G401 (cell line): Measurements from ENCODE around the gene KIAA0825. TPM values are rescaled to one million over a fixed set of nuclear protein-coding genes. Genes with fewer than 3 reads are reported as not detected.
"Not testable (repeated sequence)": the region's sequence is repeated elsewhere in the genome, so short reads cannot be mapped to it uniquely, and the experiment has no call there.

Source experiments
- DNase-seq: peaks from one replicate; pipeline ENCODE4 v3.0.0-alpha.2; 2015; ENCODE audit warnings: low spot score
- in situ Hi-C: cut with HindIII; loops from 2 replicates; pipeline ENCODE4 v1.10.0; 2016; ENCODE audit warnings: low sequenced_read_pairs, mixed read lengths
- total RNA-seq: library from RNA; depleted of rRNA; stranded (reverse); fragments of >200 nt; shearing (Covaris generic); gene quantifications from 2 replicates; pipeline ENCODE4 v1.2.3, GENCODE V29; 2014

The KIAA0825 gene
- total RNA-seq, 1 experiment from 2014 or later: 3.3 TPM

DNA sequence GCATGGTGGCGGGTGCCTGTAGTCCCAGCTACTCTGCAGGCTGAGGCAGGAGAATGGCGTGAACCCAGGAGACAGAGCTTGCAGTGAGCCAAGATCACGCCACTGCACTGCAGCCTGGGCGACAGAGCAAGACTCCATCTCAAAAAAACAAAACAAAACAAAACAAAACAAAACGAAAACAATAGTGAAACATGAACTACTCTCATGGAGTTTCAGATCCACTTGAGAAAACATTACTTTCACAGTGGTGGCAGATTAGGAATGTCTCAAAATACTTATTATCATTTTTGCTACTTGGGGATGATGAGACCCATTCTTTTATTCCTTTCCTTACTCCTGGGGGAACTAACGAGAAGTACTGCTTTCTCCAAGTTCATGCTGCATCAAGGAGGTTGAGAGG is 448.2 kb downstream of the KIAA0825 start:
- DNase-seq, in situ Hi-C loops: not testable (repeated sequence)

DNA sequence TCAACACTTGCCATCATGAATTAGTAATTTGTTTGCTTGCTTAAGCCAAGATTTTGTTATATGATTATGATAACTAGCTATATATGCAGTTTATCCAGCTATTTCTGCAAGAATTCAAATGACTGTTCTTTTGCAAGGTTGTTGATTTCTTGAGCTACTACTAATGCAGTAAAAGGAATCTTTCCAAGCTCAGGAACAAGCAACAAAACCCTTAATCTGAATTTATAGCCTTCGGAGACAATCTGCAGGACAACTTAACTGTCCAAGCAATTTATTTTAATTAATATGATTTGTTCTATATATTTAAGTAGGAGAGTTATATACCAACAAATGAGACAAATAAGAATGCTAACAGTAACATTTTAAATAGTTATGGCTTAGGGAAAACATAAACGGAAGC is 450.3 kb downstream of the KIAA0825 start:
- in situ Hi-C loops: no loop called here
- no peak for DNase-seq

DNA sequence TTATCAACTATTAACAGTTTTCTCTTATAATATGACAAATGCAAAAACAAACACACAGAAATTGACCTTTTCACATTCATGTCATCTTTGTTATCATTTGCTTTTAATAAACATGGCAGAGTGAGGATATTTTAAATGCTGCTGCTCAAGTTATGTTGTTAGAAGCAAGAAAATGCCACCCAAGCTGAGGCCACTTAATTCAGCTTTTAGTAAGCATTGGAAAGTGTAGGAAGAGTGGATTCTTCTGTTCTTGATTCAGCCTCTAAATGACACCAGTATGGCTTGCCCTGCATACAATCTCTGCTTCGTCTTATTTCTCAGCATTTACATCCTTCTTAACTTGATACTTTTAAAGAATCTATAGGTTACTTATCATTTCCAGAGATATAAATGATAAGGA is 456.6 kb downstream of the KIAA0825 start:
- in situ Hi-C loops: no loop called here
- no peak for DNase-seq

DNA sequence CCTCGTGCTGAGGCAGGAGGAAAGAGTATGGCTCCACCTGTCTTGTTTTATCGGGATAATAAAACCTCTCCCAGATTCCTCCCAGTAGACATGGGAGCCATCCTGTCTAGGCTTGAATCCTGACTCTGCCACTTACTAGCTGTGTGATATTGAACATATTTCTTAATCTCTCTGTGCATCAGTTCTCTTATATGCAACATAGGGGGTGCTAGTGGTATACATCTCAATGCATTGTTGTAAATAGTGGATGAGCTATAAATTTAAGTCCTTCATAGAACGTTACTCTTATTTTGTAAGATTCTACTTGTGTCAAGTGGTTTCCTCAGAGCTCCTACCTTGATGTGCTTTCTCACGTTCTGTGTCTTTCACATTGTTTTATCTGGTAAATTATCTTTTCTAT is 459.3 kb downstream of the KIAA0825 start:
- no peak for DNase-seq
- in situ Hi-C loops: no loop called here

DNA sequence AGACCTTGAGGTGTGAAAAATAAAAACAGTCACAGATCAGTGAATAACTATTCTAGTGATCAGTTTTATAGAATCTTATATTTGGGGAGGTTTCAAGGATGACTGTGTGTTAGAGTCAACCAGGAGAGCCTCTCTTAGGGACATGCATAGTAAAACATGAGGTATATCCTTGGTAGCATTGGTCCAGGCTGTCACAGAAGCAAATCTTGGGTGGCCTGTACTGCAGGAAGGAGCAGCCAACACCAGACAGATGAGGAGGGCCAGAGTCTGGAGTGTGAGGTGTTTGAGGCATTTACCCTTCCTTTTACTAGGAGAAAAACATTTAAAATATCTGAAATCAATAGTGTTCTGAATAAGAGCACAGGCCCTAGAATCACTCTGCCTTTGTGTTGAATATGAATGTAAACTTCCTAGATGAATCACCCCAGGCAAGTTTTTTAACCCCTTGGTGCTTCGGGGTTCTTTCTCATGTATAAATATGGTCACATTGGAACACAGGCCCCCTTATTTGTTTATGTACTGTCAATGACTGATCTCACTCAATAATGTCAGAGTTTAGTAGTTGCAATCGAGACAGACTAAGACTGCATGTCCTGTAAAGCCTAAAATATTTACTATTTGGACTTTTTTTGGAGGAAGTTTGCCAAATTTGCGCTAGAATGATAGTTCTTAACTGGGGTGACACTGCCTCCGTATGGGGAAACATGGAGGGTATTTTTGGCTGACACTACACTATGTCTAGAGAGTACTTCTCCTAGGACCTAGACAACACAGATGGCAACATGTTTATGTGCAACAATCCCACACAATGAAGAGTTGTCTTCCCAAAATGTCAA is 460.5 kb downstream of the KIAA0825 start:
- in situ Hi-C loops: no loop called here
- no peak for DNase-seq

DNA sequence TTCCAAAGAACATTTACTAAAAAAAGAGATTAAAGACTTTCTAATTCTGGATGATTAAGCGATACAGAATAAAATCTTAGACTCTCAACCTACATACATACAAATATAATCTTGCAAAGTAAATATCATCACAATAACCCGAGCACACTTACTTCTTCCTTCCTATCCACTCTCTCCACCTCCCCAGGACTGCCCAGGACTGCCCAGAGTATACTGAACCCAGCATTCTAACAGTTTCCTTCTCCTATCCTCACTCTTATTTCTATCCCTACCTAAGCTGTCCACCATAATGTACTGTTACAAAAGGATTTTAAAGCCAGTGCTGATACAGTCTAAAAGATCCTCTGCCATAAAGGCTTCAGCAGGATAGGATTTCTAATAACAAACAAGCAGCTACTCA is 463.7 kb downstream of the KIAA0825 start:
- in situ Hi-C loops: no loop called here
- DNase-seq: no peak

DNA sequence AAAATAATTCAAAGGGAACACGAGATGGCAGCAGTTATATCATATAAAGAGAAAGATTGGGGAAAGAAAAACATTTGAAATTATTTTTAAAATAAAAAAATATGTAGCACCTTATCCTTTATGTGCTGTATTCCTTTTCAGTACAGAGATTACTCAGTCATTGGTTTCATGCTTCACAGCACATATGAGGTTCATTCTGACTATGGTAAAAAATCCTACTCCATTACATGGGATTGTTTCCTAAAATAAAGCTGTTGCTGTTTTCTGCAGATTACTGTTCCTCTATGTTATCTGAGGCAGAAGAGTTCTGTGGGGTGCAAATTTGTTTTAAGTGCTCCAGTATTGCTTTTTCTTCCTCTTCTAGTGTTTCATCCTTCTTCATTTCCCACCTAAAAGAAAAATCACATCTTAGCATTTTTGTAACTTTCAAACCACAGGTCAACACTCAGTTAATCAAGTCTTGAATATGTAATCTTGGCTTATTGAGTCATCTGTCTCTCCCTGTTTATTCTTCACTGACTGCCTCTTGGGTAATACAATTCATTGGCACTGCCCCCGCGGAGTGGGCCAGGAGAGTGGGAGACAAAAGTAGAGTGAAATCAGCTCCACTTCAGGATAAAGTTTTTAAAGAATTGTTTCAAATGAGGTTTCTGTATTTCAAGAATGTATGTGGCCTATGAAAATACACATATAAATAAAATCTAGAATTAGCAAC is 464.5 kb downstream of the KIAA0825 start:
- DNase-seq: no peak
- in situ Hi-C loops: no loop called here

DNA sequence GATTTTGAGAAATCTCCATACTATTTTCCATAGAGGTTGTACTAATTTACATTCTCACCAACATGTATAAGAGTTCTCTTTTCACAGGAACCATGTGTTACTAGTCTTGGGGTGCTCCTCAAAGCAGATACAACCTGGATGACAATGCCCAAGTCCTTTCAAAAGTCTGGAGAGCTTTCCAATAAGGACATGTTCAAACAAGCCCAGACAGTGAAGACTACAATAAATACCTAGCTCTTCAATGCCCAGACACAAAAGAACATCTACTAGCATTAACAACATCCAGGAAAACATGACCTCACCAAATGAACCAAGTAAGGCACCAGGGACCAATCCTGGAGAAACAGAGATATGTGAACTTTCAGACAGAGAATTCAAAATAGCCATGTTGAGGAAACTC is 474.8 kb downstream of the KIAA0825 start:
- in situ Hi-C loops, DNase-seq: not testable (repeated sequence)

DNA sequence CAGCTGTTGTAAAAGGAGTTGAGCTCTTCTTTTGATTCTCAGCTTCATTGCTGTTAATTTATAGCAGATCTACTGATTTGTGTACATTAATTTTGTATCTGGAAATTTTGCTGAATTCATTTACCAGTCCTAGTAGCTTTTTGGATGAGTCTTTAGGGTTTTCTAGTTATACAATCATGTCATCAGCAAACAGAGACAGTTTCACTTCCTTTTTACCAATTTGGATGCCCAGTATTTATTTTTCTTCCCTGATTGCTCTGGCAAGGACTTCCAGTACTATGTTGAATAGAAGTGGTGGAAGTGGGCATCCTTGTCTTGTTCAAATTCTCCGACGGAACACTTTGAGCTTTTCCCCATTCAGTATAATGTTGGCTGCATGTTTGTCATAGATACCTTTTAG is 478.1 kb downstream of the KIAA0825 start:
- no peak for DNase-seq
- in situ Hi-C loops: no loop called here

DNA sequence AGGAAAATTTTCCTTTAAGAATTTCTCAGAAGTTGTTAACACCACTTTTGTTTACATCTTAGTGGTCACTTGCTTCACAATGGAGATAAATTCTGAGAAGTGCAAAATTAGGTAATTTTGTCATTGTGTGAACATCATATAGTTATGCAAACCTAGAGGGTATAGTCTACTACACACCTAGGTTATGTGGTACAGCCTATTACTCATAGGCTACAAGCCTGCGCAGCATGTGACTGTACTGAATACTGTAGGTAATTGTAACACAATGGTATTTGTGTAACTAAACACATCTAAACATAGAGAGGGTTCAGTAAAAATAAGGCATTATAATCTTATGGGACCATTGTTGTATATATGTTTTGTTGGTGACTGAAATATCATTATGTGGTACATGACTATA is 488.3 kb downstream of the KIAA0825 start:
- in situ Hi-C loops: no loop called here
- DNase-seq: no peak

DNA sequence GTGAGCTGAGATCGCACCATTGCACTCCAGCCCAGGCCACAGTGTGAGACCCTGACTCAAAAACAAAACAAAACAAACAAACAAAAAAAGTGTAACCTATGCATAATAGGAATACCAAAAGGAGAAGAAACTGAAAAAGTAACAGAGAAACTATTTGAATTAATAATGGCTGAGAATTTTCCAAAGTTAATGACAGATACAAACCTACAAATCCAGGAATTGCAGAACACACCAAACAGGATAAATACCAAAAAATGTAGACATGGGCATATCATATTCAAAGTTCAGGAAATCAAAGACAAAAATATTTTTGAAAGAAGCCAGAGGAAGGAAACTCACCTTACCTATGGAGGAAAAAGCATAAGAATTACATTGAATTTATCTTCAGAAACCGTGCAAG is 493.3 kb downstream of the KIAA0825 start:
- in situ Hi-C loops: no loop called here

DNA sequence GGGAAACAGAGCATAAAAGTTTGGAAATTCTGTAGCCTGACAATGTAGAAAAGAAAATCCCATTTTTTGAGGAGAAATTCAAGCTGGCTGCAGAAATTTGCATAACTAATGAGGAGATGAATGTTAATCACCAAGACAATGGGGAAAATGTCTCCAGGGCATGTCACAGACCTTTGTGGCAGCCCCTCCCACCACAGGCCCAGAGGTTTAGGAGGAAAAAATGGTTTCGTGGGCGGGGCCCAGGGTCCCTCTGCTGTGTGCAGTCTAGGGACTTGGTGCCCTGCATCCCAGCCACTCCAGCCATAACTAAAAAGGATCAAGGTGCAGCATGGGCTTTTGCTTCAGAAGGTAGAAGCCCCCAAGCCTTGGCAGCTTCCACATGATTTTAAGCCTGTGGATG is 502.1 kb downstream of the KIAA0825 start:
- in situ Hi-C loops, DNase-seq: not testable (repeated sequence)

More for the DNA sequence above, 493.3 kb downstream of the KIAA0825 start:
- DNase-seq: no peak

DNA sequence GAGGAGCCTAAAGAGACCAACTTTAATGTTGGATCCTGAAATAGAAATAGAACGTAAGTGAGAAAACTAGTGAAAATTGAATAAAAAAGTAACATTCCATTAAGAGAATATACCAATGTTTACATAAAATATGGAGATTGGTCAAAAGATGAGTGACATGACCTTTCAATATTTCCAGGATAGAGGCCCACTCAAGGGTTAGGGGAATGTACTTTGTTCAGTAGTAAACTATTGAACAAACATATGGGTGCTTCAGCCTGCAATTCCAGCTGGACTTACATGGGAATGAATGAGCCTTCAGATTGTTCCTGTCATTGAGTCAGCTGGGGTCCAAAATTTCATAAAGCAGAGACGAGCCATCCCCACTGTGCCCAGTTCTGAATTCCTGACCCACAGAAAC is 505.3 kb downstream of the KIAA0825 start:
- no peak for DNase-seq
- in situ Hi-C loops: no loop called here

DNA sequence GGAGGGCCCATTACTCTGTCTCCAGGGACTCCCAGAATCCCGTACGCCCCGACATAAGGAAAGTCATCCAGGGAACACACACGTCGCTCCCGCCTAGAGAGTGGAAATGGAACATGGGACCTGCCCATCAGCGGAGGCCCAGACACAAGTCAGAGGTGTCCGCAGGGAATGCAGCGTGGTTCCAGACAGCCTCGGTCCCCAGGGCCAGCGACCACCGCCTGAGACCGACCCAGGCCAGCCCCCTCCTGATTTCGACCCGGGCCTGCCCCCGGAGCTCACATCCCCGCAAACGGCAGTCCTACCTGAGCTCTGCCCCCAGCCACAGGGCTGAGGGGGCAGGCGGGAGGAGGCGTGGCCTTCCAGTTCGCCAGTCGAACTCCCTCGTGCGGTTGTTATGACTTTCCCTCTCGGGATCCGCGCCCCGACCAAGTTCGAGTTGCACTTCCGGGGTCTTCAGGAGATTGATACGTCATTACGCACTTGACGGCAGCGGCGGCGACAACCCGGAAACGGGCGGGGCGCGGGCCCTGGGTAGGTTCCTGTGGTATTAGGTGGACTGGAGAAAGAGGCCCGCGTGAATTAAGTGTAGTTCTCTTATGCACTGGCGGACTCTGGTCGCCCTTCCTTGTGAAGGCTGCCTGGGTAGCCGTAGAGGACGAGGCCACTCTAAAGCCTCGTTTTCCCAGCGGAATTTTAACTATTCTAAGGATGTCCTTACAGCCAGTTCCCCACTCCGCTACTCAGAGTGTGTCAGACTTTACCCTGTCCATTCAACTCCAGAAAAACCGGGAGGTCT is 507.0 kb downstream of the KIAA0825 start:
- peak; percentile 92 for DNase-seq
- in situ Hi-C loops: no loop called here

DNA sequence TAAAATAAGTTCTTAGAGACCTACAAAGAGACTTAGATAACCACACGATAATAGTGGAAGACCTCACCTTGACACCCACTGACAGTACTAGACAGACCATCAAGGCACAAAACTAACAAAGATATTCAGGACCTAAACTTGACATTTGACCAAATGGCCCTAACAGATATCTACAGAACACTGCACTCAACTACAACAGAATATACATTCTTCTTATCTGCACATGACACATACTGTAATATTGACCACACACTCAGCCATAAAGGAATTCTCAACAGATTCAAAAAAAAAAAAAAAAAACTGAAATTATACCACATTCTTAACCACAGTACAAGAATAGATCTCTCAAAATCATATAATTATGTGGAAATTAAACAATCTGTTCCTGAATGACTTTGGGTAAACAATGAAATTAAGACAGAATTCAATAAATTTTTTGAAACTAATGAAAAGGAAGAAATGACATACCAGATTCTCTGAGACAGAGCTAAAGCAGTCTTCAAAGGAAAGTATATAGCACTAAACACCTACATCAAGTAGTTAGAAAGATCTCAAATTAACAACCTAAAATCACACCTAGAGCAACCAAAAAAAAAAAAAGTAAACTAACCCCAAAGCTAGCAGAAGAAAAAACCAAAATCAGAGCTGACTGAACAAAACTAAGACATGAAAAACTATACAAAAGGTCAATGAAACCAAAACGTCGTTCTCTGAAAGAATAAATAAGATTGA is 514.7 kb downstream of the KIAA0825 start:
- in situ Hi-C loops: no loop called here

More for the DNA sequence above, 514.7 kb downstream of the KIAA0825 start:
- no peak for DNase-seq
